Cardiac muscle cell (in vitro differentiated cells and primary cell): ENCODE measurements around the gene RAPGEF6. TPM values are rescaled to one million over a fixed set of nuclear protein-coding genes. Genes with fewer than 3 reads are reported as not detected.
"Not testable (repeated sequence)": the region's sequence is repeated elsewhere in the genome, so short reads cannot be mapped to it uniquely, and the experiment has no call there.

ENCODE experiments used
- DNase-seq, 2 donors: peaks; one replicate each; pipeline versions ENCODE4 v3.0.0 to v3.0.0-alpha.2; 2010 to 2017; ENCODE audit warnings: low read depth in 1 of 2, low spot score in 1 of 2
- H3K27ac ChIP-seq: fragments of 200-600 bp; sonication (generic); 2 replicates; pipeline ENCODE4 v1.5.1; 2016
- H3K27me3 ChIP-seq: fragments of 200-600 bp; sonication (generic); 2 replicates; pipeline ENCODE4 v1.6.0; 2016; ENCODE audit warnings: control low read depth
- H3K36me3 ChIP-seq: fragments of 200-600 bp; sonication (generic); 2 replicates; pipeline ENCODE4 v1.5.1; 2016; ENCODE audit warnings: control low read depth
- H3K4me1 ChIP-seq: fragments of 200-600 bp; sonication (generic); 2 replicates; pipeline ENCODE4 v1.8.1; 2017; ENCODE audit warnings: low read depth, mild to moderate bottlenecking, mixed run types
- H3K4me3 ChIP-seq: fragments of 200-600 bp; sonication (generic); 2 replicates; pipeline ENCODE4 v1.5.1; 2016; ENCODE audit warnings: mild to moderate bottlenecking
- H3K9me3 ChIP-seq: fragments of 200-600 bp; sonication (generic); 2 replicates; pipeline ENCODE4 v1.5.1; 2017; ENCODE audit warnings: low read depth, mild to moderate bottlenecking, control low read depth
- CTCF ChIP-seq: IDR thresholded peaks from 2 replicates; pipeline ENCODE4 v1.5.1; 2012; ENCODE audit warnings: low read depth, mild to moderate bottlenecking, low read length
- polyA plus RNA-seq: library from polyadenylated mRNA; unstranded; fragments of >200 nt; fragmentation: Nextera tagmentation; extraction: Ambion mirVana; gene quantifications from 2 replicates; pipeline ENCODE4 v1.2.1, GENCODE V29; 2016
- total RNA-seq: library from RNA; depleted of rRNA; stranded (reverse); fragments of >200 nt; gene quantifications from 2 replicates; pipeline ENCODE4 v1.2.3, GENCODE V29; 2016

RAPGEF6 gene
- total and polyA plus RNA-seq, 2 experiments from 2014 or later, result 10.8 to 22.3 TPM

GRCh38 chr5:131413605-131414559 is 221.1 kb downstream of the RAPGEF6 start:
- no peaks in the 10 kb centered on the region for H3K4me1 ChIP-seq
- TF ChIP-seq CTCF, result no peak
- no peak overlapping the region for H3K4me3 ChIP-seq
- no peaks in the 10 kb centered on the region for H3K27me3 ChIP-seq
- peak overlapping the region; percentile 6 for H3K27ac ChIP-seq
- H3K36me3 ChIP-seq, result no peaks in the 10 kb centered on the region
- no peak for DNase-seq
- no peaks in the 10 kb centered on the region for H3K9me3 ChIP-seq

- Histone ChIP-seq H3K27ac (no peak overlapping the region), H3K27me3 (no peaks in the 10 kb centered on the region), H3K36me3 (no peaks in the 10 kb centered on the region), H3K4me3 (no peak overlapping the region), H3K4me1 (peaks cover 17% of the 10 kb centered on the region), H3K9me3 (no peaks in the 10 kb centered on the region)
- DNase-seq, result peak in 1 of 2 donors; percentile 14
- no peak for TF ChIP-seq CTCF
Measured at GRCh38 chr5:131406975-131407638, 227.9 kb downstream of the RAPGEF6 start.

GRCh38 chr5:131406076-131406475 is 229.0 kb downstream of the RAPGEF6 start:
- H3K27me3 ChIP-seq, result no peaks in the 10 kb centered on the region
- peak overlapping the region; percentile 77 for H3K27ac ChIP-seq
- no peaks in the 10 kb centered on the region for H3K9me3 ChIP-seq
- H3K4me1 ChIP-seq, result peaks cover 17% of the 10 kb centered on the region
- no peak for TF ChIP-seq CTCF
- no peak overlapping the region for H3K4me3 ChIP-seq
- no peaks in the 10 kb centered on the region for H3K36me3 ChIP-seq
- DNase-seq, result peak in 1 of 2 donors; percentile 24

GRCh38 chr5:131405674-131406073 is 229.4 kb downstream of the RAPGEF6 start:
- Histone ChIP-seq H3K36me3 (no peaks in the 10 kb centered on the region), H3K4me1 (peaks cover 17% of the 10 kb centered on the region), H3K9me3 (no peaks in the 10 kb centered on the region), H3K27me3 (no peaks in the 10 kb centered on the region), H3K27ac (peak overlapping the region; percentile 77), H3K4me3 (no peak overlapping the region)
- DNase-seq, result no peak
- no peak for TF ChIP-seq CTCF

- no peaks in the 10 kb centered on the region for H3K9me3 ChIP-seq
- no peaks in the 10 kb centered on the region for H3K36me3 ChIP-seq
- H3K4me3 ChIP-seq, result no peak overlapping the region
- H3K27ac ChIP-seq, result no peak overlapping the region
- no peak for TF ChIP-seq CTCF
- peaks cover 7% of the 10 kb centered on the region for H3K4me1 ChIP-seq
- DNase-seq, result no peak
- no peaks in the 10 kb centered on the region for H3K27me3 ChIP-seq
Measured at GRCh38 chr5:131400585-131400984, 234.4 kb downstream of the RAPGEF6 start.

GRCh38 chr5:131399007-131399406 is 236.0 kb downstream of the RAPGEF6 start:
- not testable (repeated sequence) for H3K27ac ChIP-seq, DNase-seq, H3K27me3 ChIP-seq, H3K4me3 ChIP-seq, H3K9me3 ChIP-seq, H3K4me1 ChIP-seq
- H3K36me3 ChIP-seq, result peaks cover 10% of the 10 kb centered on the region
